Stimulated activated naive CD8-positive, alpha-beta T cell treated with anti-CD3 and anti-CD28 coated beads, Interleukin-15, Interleukin-2, amounts not matched to agents 100 U/mL and 50 U/mL, for 24 hours (primary cell): ENCODE results near the gene MAGEA11.
"Not testable (repeated sequence)": the region's sequence is repeated elsewhere in the genome, so short reads cannot be mapped to it uniquely, and the experiment has no call there.

Experiments used
- ATAC-seq: fragments of 150-1000 bp; cut with Tn5 transposase; one replicate; pipeline ENCODE4 v1.10.0; 2021
- DNase-seq: peaks from one replicate; pipeline ENCODE4 v3.0.0; 2021

The MAGEA11 gene

GRCh38 chrX:149717803-149718202 lies 5.9 kb downstream of the MAGEA11 start:
- DNase-seq (no peak), ATAC-seq (no peak)

DNA sequence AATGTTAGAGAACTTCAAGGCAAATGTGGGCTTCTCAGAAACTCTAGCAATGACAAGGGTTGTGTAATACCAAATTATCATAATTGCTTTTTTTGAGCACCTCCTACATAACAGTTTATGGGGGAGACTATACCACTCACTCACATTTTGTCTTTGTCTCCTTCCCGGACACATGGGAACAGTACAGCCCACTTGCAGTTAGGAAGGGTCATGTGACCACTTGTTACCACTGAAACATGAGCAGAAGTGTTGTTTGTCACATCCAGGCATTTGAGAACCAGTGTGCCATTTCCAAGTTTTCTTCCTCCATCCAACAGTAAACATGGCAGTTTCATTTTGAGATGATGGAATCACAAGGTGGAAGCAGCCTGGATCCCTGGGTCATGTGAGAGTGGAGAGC lies 6.9 kb downstream of the MAGEA11 start:
- DNase-seq (no peak), ATAC-seq (no peak)

- DNase-seq (no peak), ATAC-seq (no peak)
Measured at GRCh38 chrX:149720021-149720689, 8.3 kb downstream of the MAGEA11 start.

DNA sequence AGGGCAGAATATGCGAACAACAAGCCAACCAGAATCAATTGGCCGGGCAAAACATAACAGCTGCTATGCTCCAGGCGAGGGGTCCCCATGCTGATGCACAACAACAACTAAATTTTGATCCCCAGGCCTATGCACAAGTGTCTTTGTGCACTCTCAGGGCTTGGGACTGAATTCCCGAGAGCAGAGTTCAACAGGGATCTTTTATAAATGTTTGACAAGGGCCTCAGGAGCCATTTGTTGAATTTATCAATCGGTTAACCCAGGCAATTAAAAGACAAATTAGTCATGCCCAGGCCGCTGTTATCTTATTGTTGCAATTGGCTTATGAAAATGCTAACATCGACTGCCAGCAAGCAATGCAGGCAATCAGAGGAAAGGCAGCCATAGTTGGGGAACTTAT lies 9.4 kb downstream of the MAGEA11 start:
- not testable (repeated sequence) for ATAC-seq, DNase-seq

DNA sequence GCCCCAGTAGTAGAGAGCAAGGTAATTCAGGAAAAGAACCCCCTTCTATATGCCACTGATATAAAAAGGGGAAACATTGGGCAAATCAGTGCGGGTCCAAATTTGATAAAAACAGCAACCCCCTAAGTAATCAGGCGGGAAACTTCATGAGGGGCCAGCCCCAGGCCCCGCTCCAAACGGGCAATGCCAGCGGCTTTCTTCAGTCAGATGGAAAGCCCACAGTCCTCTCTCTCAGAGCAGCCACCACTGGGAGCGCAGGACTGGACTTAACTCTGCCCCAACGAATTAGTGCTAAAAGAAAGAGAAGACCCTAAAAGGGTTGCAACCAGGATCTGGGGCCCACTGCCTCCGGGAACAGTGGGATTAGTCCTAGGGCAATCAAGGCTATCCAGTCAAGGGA lies 9.9 kb downstream of the MAGEA11 start:
- ATAC-seq, result no peak
- no peak for DNase-seq

DNA sequence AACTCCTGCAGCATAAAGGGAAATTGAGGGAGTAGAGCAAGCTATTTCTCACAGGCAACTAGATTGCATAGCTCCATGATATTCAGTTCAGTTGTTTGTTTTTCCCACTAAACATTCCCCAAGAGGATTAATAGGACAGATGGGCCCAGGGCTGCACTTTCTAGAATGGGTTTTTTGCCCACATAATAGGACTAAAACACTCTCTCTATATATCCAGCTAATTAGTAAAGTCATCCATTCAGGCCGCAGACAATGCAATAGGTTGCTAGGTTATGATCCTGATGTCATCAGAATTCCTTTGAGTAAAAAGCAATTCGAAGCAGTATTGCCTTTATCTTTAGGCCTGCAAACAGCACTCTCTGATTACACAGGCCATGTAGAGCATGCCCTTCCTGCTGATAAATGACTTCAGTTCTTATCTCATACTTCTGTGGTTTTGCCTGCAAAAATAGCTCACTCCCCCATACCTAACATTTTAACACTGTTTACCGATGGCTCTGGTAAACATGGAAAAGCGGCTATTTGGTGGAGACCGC lies 11.8 kb downstream of the MAGEA11 start:
- ATAC-seq, DNase-seq: not testable (repeated sequence)

GRCh38 chrX:149727308-149727707 lies 15.4 kb downstream of the MAGEA11 start:
- ATAC-seq, DNase-seq: not testable (repeated sequence)

GRCh38 chrX:149742269-149742668 lies 30.4 kb downstream of the MAGEA11 start:
- not testable (repeated sequence) for ATAC-seq, DNase-seq

GRCh38 chrX:149746390-149747007 lies 34.6 kb downstream of the MAGEA11 start:
- DNase-seq, result not testable (repeated sequence)
- ATAC-seq, result peak; percentile 23

GRCh38 chrX:149757206-149758067 lies 45.6 kb downstream of the MAGEA11 start:
- DNase-seq (no peak), ATAC-seq (no peak)

GRCh38 chrX:149758068-149758714 lies 46.3 kb downstream of the MAGEA11 start:
- ATAC-seq (no peak), DNase-seq (no peak)

- ATAC-seq, DNase-seq: not testable (repeated sequence)
Measured at GRCh38 chrX:149758715-149759078, 46.8 kb downstream of the MAGEA11 start.

DNA sequence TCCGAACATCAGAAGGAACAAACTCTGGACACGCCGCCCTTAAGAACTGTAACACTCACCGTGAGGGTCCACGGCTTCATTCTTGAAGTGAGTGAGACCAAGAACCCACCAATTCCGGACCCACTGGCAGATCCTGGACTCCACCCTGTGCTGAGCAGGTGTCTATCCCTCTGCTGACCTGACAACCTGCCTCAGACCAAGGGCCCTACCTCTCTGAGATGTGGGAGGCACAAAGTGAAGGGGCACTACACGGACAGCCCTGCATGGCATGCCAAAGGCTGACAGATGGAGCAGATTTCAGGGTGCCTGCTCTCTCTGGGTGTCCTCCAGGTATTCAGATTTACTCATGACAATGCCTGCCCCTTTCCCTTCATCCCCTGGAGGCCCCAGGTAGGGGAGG lies 48.0 kb downstream of the MAGEA11 start:
- no peak for ATAC-seq

DNA sequence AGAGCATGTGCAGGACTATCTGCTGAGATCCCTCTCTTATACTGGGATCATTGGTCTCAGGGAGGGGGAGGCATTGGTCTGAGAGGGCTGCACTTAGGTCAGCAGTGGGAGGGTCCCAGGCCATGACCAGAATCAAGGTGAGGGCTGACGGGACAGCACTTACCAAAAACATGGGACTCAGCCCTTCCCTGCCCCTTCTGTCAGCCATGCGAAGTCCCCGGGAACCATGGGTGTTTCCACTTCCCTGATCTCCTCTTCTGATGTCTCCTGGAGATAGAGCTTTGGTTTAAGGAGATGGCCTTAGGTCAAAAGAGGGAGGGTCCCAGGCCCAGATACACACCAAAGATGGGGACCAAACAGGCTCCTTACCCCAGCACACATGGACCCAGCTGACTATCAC lies 49.1 kb downstream of the MAGEA11 start:
- DNase-seq, result no peak
- ATAC-seq, result no peak

More for the DNA sequence above, 48.0 kb downstream of the MAGEA11 start:
- DNase-seq, result no peak

- ATAC-seq, DNase-seq: not testable (repeated sequence)
Measured at GRCh38 chrX:149761858-149762674, 50.2 kb downstream of the MAGEA11 start.

- ATAC-seq (no peak), DNase-seq (no peak)
Measured at GRCh38 chrX:149762696-149763614, 51.1 kb downstream of the MAGEA11 start.
